ENCODE results near the gene EEF1A2.
A peak's percentile ranks its signal among the peaks of the same experiment; 100 is the strongest.

Gene EEF1A2

DNA sequence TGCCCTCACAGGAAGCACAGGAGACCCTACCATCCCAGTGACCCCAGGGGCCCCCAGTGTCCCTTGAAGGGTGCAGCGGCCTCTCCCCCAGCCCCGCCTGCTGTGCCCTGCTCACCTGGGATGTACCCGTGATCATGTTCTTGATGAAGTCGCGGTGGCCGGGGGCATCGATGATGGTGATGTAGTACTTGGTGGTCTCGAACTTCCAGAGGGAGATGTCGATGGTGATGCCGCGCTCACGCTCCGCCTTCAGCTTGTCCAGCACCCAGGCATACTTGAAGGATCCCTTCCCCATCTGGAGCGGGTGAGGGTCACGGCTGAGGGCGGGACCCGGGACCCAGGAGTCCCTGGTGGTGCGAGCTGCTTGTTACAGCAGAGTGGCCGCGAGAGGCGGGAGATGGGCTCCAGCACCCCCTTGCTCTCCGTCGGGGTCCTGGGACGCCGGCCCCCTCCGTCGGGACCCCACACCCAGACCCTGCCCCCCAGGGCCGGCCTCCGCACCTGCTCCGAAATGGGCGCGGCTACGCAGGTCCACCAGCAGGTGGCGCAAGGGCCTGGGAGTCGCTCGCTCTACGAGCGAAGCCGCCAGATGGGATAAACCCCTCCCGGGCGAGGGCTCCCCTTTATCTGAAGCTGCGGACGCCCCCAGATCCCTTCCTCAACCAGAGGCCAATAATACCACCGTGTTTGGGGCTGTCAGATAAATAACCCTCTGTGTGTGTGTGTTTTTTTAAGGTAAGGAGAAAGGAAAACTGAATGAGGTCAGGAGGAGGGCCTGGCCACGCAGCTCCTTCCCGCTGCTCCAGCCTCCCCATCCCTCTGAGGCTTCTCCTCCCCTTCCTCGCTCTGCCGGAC lies 2.9 kb downstream of the EEF1A2 start:
- TF ChIP-seq BACH2 (CRISPR knock-in tag; IDR thresholded peaks at IDR 0.05; ENCODE audit: borderline replicate concordance) (no peak), PATZ1 (CRISPR knock-in tag; IDR thresholded peaks at IDR 0.05; ENCODE audit: borderline replicate concordance) (no peak), TOX (CRISPR knock-in tag; IDR thresholded peaks at IDR 0.05; ENCODE audit: borderline replicate concordance) (no peak), SNAI2 (CRISPR knock-in tag; IDR thresholded peaks at IDR 0.05) (no peak), PPARA (CRISPR knock-in tag; IDR thresholded peaks at IDR 0.05; ENCODE audit: borderline replicate concordance) (no peak), ESRRG (CRISPR knock-in tag; IDR thresholded peaks at IDR 0.05) (no peak), ZFP3 (CRISPR knock-in tag; IDR thresholded peaks at IDR 0.05) (no peak), OSR1 (CRISPR knock-in tag; IDR thresholded peaks at IDR 0.05) (no peak), CSDC2 (CRISPR knock-in tag; IDR thresholded peaks at IDR 0.05) (no peak), GLIS3 (CRISPR knock-in tag; IDR thresholded peaks at IDR 0.05) (no peak), ARNTL (CRISPR knock-in tag; IDR thresholded peaks at IDR 0.05; ENCODE audit: borderline replicate concordance, low read depth) (no peak)
- TF ChIP-seq, protein P1, sequence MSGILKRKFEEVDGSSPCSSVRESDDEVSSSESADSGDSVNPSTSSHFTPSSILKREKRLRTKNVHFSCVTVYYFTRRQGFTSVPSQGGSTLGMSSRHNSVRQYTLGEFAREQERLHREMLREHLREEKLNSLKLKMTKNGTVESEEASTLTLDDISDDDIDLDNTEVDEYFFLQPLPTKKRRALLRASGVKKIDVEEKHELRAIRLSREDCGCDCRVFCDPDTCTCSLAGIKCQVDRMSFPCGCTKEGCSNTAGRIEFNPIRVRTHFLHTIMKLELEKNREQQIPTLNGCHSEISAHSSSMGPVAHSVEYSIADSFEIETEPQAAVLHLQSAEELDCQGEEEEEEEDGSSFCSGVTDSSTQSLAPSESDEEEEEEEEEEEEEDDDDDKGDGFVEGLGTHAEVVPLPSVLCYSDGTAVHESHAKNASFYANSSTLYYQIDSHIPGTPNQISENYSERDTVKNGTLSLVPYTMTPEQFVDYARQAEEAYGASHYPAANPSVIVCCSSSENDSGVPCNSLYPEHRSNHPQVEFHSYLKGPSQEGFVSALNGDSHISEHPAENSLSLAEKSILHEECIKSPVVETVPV (CRISPR knock-in tag; IDR thresholded peaks at IDR 0.05): no peak
- TF ChIP-seq, protein P2, sequence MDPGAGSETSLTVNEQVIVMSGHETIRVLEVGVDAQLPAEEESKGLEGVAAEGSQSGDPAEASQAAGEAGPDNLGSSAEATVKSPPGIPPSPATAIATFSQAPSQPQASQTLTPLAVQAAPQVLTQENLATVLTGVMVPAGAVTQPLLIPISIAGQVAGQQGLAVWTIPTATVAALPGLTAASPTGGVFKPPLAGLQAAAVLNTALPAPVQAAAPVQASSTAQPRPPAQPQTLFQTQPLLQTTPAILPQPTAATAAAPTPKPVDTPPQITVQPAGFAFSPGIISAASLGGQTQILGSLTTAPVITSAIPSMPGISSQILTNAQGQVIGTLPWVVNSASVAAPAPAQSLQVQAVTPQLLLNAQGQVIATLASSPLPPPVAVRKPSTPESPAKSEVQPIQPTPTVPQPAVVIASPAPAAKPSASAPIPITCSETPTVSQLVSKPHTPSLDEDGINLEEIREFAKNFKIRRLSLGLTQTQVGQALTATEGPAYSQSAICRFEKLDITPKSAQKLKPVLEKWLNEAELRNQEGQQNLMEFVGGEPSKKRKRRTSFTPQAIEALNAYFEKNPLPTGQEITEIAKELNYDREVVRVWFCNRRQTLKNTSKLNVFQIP (CRISPR knock-in tag; IDR thresholded peaks at IDR 0.05; ENCODE audit: borderline replicate concordance, low read depth): no peak
- ATAC-seq: peak; percentile 68

DNA sequence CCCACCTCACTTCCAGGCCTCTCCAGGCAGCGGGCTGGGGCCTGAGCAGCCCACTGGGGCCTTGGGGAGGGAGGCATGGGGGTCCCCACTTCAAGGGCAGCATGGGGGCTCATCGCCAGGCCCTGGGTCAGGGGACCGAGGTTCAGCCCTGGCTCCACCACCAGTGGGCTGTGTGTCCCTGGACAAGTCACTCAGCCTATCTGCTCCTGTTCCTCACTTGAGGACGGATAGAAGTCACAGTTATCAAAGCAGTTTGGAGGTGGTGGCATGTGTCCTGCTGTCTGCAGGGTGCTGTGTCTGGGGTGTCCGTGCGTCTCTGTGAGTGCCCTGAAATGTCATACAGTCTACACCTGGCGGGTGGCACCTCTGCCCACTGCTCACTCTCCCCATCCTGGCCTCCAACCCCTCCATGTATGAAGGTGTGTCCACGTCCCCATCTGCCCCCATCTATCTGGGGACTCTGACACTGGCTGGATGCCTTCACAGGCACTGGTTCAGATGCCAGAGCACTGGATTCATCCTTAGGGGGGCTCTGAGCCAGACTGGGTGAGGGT lies 3.6 kb downstream of the EEF1A2 start:
- TF ChIP-seq ZFP30 (CRISPR knock-in tag; IDR thresholded peaks at IDR 0.05) (no peak), TCF4 (CRISPR knock-in tag; IDR thresholded peaks at IDR 0.05; ENCODE audit: borderline replicate concordance) (no peak), RARB (CRISPR knock-in tag; IDR thresholded peaks at IDR 0.05) (no peak), ZNF565 (CRISPR knock-in tag; conservative IDR thresholded peaks at IDR 0.05; ENCODE audit: low read depth) (no peak), ZNF70 (CRISPR knock-in tag; IDR thresholded peaks at IDR 0.05) (no peak), ZNF8 (CRISPR knock-in tag; IDR thresholded peaks at IDR 0.05) (no peak), ZFP3 (CRISPR knock-in tag; IDR thresholded peaks at IDR 0.05) (no peak), TOX (CRISPR knock-in tag; IDR thresholded peaks at IDR 0.05; ENCODE audit: borderline replicate concordance) (no peak), GLIS3 (CRISPR knock-in tag; IDR thresholded peaks at IDR 0.05) (no peak), ISL1 (CRISPR knock-in tag; IDR thresholded peaks at IDR 0.05) (no peak), PATZ1 (CRISPR knock-in tag; IDR thresholded peaks at IDR 0.05; ENCODE audit: borderline replicate concordance) (no peak), ZC3H10 (CRISPR knock-in tag; IDR thresholded peaks at IDR 0.05) (no peak), CREB5 (CRISPR knock-in tag; IDR thresholded peaks at IDR 0.05; ENCODE audit: low read depth) (no peak)
- TF ChIP-seq, protein P2 (CRISPR knock-in tag; IDR thresholded peaks at IDR 0.05; ENCODE audit: borderline replicate concordance, low read depth): no peak
- TF ChIP-seq, protein P3, sequence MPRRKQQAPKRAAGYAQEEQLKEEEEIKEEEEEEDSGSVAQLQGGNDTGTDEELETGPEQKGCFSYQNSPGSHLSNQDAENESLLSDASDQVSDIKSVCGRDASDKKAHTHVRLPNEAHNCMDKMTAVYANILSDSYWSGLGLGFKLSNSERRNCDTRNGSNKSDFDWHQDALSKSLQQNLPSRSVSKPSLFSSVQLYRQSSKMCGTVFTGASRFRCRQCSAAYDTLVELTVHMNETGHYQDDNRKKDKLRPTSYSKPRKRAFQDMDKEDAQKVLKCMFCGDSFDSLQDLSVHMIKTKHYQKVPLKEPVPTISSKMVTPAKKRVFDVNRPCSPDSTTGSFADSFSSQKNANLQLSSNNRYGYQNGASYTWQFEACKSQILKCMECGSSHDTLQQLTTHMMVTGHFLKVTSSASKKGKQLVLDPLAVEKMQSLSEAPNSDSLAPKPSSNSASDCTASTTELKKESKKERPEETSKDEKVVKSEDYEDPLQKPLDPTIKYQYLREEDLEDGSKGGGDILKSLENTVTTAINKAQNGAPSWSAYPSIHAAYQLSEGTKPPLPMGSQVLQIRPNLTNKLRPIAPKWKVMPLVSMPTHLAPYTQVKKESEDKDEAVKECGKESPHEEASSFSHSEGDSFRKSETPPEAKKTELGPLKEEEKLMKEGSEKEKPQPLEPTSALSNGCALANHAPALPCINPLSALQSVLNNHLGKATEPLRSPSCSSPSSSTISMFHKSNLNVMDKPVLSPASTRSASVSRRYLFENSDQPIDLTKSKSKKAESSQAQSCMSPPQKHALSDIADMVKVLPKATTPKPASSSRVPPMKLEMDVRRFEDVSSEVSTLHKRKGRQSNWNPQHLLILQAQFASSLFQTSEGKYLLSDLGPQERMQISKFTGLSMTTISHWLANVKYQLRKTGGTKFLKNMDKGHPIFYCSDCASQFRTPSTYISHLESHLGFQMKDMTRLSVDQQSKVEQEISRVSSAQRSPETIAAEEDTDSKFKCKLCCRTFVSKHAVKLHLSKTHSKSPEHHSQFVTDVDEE (CRISPR knock-in tag; IDR thresholded peaks at IDR 0.05): no peak
- no peak for ATAC-seq

Data from SK-N-SH treated with all-trans-retinoic acid at 6 μM for 48 hours (cell line).